Measurements from ENCODE around the gene TMEM184A. TPM values are rescaled to one million over a fixed set of nuclear protein-coding genes. Genes with fewer than 3 reads are reported as not detected.

The TMEM184A gene
- total and polyA plus RNA-seq, 2 of the 8 experiments (the other 6 are each of a cell fraction or from before 2014, with no cell fraction given) = 1.8 to 2.1 TPM

DNA sequence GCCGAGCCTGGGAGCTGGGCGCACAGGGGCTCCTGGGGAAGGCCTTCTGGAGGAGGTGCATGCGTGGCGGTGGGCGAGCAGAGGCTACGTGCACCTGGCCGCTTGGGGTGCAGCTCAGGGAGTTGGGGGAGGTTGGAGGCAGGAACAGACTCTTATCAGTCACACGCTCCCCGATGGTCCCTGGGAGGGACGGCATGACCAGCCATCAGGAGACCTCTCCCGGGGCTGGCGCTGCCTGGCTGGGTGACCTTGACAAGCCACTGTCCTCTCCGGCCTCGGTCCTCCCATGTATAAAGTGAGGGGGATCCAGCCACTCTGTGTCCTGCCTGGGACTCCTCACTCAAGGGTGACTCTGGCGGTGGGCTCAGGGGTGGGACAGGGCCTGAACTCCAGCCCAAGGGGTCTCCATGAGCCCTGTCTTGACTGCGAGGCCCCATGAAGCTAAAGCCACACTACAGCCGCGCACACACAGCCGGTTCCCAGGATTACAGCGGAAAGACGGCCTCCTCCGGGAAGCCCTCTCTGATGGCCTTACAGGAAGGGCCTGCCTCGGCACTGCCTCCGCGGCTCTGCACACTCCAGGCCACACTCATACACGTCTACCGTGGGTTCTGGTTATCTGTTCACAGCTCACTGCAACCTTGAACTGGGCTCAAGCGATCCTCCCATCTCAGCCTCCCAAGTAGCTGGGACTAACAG is 2.3 kb downstream of the TMEM184A start:
- Histone ChIP-seq H3K9me3 (ENCODE audit: insufficient read depth in 2 of 2, low read depth in 1 of 2, low read length in 1 of 2) (no peaks in the 10 kb centered on the region), H3K18ac (ENCODE audit: extremely low read depth, low read length) (no peak overlapping the region), H3K14ac (ENCODE audit: insufficient read length) (no peak overlapping the region), H4K8ac (ENCODE audit: extremely low read depth, insufficient read depth, low read length) (peak overlapping the region; percentile 14; the same call in 1 of the 2 replicates), H3K79me1 (ENCODE audit: low read depth, low read length) (no peaks in the 10 kb centered on the region), H3K79me2 (ENCODE audit: control insufficient read depth in 1 of 2, insufficient read depth in 2 of 2, low read length in 2 of 2) (no peaks in the 10 kb centered on the region), H3K27ac (ENCODE audit: low read depth, low read length) (no peak overlapping the region), H2BK120ac (replicated peaks; ENCODE audit: low read depth, low read length) (no peak overlapping the region), H2BK5ac (ENCODE audit: low read depth, low read length) (no peak overlapping the region), H3K27me3 (replicated peaks in 1 of 4; ENCODE audit: control insufficient read depth in 3 of 4, extremely low read depth in 1 of 4, insufficient read depth in 3 of 4, low read length in 3 of 4) (no peaks in the 10 kb centered on the region), H2BK15ac (ENCODE audit: low read length) (no peak overlapping the region), H3K23me2 (ENCODE audit: low read depth, low read length) (no peaks in the 10 kb centered on the region), H3K4ac (replicated peaks; ENCODE audit: insufficient read length, low read depth, low read length) (no peak overlapping the region), H2AFZ (ENCODE audit: low read length) (no peak overlapping the region), H3K4me1 (replicated peaks in 1 of 4; ENCODE audit: control insufficient read depth in 3 of 4, insufficient read depth in 4 of 4, low read length in 3 of 4) (peaks cover 0 to 14% (median 10%) of the 10 kb centered on the region in 4 experiments; a peak in 6 of 7 replicates), H4K91ac (replicated peaks; ENCODE audit: insufficient read length, low read length) (no peak overlapping the region), H3K23ac (ENCODE audit: insufficient read length) (no peak overlapping the region), H4K20me1 (replicated peaks in 1 of 2; ENCODE audit: control insufficient read depth in 1 of 2, insufficient read depth in 2 of 2, low read length in 2 of 2) (peaks cover 0 to 3% of the 10 kb centered on the region in 2 experiments), H2BK20ac (ENCODE audit: low read length) (no peak overlapping the region), H3K4me2 (ENCODE audit: insufficient read depth in 1 of 2, low read depth in 2 of 2, low read length in 2 of 2) (no peak overlapping the region), H3K4me3 (ENCODE audit: extremely low read depth in 1 of 4, insufficient read depth in 2 of 4, low read depth in 3 of 4, low read length in 4 of 4) (no peak overlapping the region), H2BK12ac (ENCODE audit: low read depth, low read length) (peak overlapping the region; percentile 35; the same call in 1 of the 2 replicates), H3K56ac (replicated peaks; ENCODE audit: insufficient read length, low read depth, low read length) (no peak overlapping the region), H3K9ac (replicated peaks in 1 of 4; ENCODE audit: extremely low read depth in 1 of 4, low read depth in 3 of 4, low read length in 3 of 4) (no peak overlapping the region), H4K5ac (ENCODE audit: insufficient read length, low read depth, low read length) (no peak overlapping the region), H2AK5ac (ENCODE audit: low read depth, low read length) (no peak overlapping the region), H3K36me3 (ENCODE audit: control insufficient read depth in 2 of 4, insufficient read depth in 4 of 4, low read length in 3 of 4) (no peaks in the 10 kb centered on the region)
- ChIA-PET POLR2A (ENCODE audit: partially characterized antibody) (interaction anchor here (0.5 to 2.1 kb wide), 3 partner anchors 14 to 60 kb away, joined by 3 to 7 read pairs (median 3); no protein-coding TSS in a partner anchor), CTCF (ENCODE audit: partially characterized antibody) (interaction anchor here (1.3 to 3.5 kb wide), 4 partner anchors 9 to 50 kb away, joined by 3 to 15 read pairs (median 4); partner anchors contain the start of gene INTS1)
- 86% methylated on average over 28 of the region's 28 CpGs; no CpG with 5 or more reads in 1 of the 2 experiments for WGBS, 2 experiments (ENCODE audit: extremely low coverage in 1 of 2, insufficient coverage in 1 of 2, insufficient read length in 1 of 2, insufficient replicate concordance in 2 of 2, low coverage in 1 of 2, low lambda C conversion rate in 2 of 2, missing lambda C conversion rate in 1 of 2)
- FAIRE-seq = no peak
- no peak for DNase-seq (ENCODE audit: low read depth in 1 of 2, low spot score in 2 of 2)
- no peak for TF ChIP-seq SP4 (IDR thresholded peaks at IDR 0.05; ENCODE audit: low read length)
- TF ChIP-seq TEAD4 (IDR thresholded peaks at IDR 0.05; ENCODE audit: low read depth, low read length) = no peak
- no peak for TF ChIP-seq HDAC2 (IDR thresholded peaks at IDR 0.05; ENCODE audit: borderline replicate concordance in 1 of 2, low read depth in 2 of 2, low read length in 2 of 2)
- no peak for TF ChIP-seq CTBP2 (IDR thresholded peaks at IDR 0.05; ENCODE audit: borderline replicate concordance, insufficient read depth, insufficient read length, low read length)
- no peak for TF ChIP-seq TCF12 (IDR thresholded peaks at IDR 0.05; ENCODE audit: low read depth, low read length)
- no peak for TF ChIP-seq BRCA1 (IDR thresholded peaks at IDR 0.05; ENCODE audit: low read depth, low read length)
- no peak for TF ChIP-seq KDM4A (IDR thresholded peaks at IDR 0.05; ENCODE audit: low read depth, low read length, severe bottlenecking)
- no peak for TF ChIP-seq KDM5A (IDR thresholded peaks at IDR 0.05; ENCODE audit: low read length)
- no peak for TF ChIP-seq ZNF274 (IDR thresholded peaks at IDR 0.05; ENCODE audit: borderline replicate concordance, extremely low read depth, low read length)
- no peak for TF ChIP-seq RXRA (IDR thresholded peaks at IDR 0.05; ENCODE audit: insufficient read depth, low read depth, low read length)
- TF ChIP-seq JUN (IDR thresholded peaks at IDR 0.05; ENCODE audit: low read depth, low read length) = no peak
- no peak for TF ChIP-seq JUND (IDR thresholded peaks at IDR 0.05; ENCODE audit: low read length)
